WI38 (cell line): ENCODE measurements around the gene B9D1.

Experiments used
- H3K4me3 ChIP-seq: 2 replicates; pipeline ENCODE4 v1.5.1; 2011; ENCODE audit warnings: low read depth, mild to moderate bottlenecking, control low read depth, low read length
- CTCF ChIP-seq: IDR thresholded peaks from 2 replicates; pipeline ENCODE4 v1.5.1; 2012; ENCODE audit warnings: low read depth, mild to moderate bottlenecking, control low read depth, low read length

B9D1 gene

GRCh38 chr17:19372011-19372370, 9.5 kb upstream of the B9D1 start:
- no peak for TF ChIP-seq CTCF

GRCh38 chr17:19371259-19372010, 8.9 kb upstream of the B9D1 start:
- no peak overlapping the region for H3K4me3 ChIP-seq
- TF ChIP-seq CTCF: no peak

More at GRCh38 chr17:19372011-19372370, 9.5 kb upstream of the B9D1 start:
- no peak overlapping the region for H3K4me3 ChIP-seq

- TF ChIP-seq CTCF: no peak
- no peak overlapping the region for H3K4me3 ChIP-seq
Measured at GRCh38 chr17:19370493-19370960, 8.0 kb upstream of the B9D1 start.

GRCh38 chr17:19369846-19370492, 7.4 kb upstream of the B9D1 start:
- TF ChIP-seq CTCF: no peak
- H3K4me3 ChIP-seq: no peak overlapping the region

GRCh38 chr17:19369107-19369778, 6.7 kb upstream of the B9D1 start:
- TF ChIP-seq CTCF: no peak
- H3K4me3 ChIP-seq: no peak overlapping the region

- TF ChIP-seq CTCF: no peak
- H3K4me3 ChIP-seq: no peak overlapping the region
Measured at GRCh38 chr17:19368229-19368628, 5.7 kb upstream of the B9D1 start.

GRCh38 chr17:19366637-19366972, 4.1 kb upstream of the B9D1 start:
- TF ChIP-seq CTCF: no peak
- H3K4me3 ChIP-seq: no peak overlapping the region
